DMS114 treated with DMSO at 0.1 percent for 48 hours (cell line): ENCODE results near the gene ALOX12B.
"Not testable (repeated sequence)": the region's sequence is repeated elsewhere in the genome, so short reads cannot be mapped to it uniquely, and the experiment has no call there.

Experiments used
- DNase-seq: peaks from one replicate; lab custom pipeline; 2025; ENCODE audit not compliant: unreplicated experiment; lab: John Stamatoyannopoulos, UW

The ALOX12B gene

GRCh38 chr17:8119581-8120519 is 32.3 kb upstream of the ALOX12B start:
- peak; percentile 90 for DNase-seq

DNA sequence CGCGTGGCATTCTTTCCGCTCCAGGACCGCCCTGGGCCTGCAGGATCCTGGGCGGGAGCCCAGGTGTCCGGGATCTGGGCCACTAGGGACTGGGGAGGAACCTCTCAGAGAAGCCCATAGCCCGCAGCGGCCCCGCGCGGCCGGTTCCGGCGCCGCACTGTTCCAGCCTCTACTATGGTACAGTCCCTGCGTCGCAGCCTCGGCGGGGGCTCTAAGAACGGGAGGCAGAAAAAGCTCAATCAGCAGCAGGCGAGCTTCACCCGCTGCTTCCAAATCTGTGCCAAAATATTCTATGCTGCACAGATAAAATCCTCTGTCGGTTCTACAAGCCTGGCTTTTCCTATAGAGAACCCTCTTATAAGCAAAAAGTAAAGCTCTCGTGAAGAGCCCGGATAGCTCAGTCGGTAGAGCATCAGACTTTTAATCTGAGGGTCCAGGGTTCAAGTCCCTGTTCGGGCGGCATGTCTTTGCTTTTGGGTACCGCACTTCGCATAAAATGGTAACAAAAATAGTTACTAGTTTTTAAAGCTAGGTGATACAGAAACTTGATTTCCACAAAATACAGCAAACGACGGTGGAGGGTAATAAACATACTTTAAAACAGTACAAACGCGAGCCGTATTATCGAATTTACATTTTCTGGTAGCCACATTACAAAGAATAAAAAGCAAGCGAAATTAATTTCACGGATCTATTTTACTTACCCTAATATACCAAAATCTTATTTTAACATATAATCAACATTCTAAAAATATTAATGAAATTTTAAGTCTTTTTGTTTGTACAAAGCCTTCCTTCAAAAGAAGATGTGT is 31.5 kb upstream of the ALOX12B start:
- peak; percentile 85 for DNase-seq

GRCh38 chr17:8117980-8118768 is 30.7 kb upstream of the ALOX12B start, which contains the start of gene ALOXE3:
Gene ALOXE3, minus strand, starts transcription at chr17:8118514. Its CDS starts 524 bp downstream, at chr17:8117990.
- no peak for DNase-seq

DNA sequence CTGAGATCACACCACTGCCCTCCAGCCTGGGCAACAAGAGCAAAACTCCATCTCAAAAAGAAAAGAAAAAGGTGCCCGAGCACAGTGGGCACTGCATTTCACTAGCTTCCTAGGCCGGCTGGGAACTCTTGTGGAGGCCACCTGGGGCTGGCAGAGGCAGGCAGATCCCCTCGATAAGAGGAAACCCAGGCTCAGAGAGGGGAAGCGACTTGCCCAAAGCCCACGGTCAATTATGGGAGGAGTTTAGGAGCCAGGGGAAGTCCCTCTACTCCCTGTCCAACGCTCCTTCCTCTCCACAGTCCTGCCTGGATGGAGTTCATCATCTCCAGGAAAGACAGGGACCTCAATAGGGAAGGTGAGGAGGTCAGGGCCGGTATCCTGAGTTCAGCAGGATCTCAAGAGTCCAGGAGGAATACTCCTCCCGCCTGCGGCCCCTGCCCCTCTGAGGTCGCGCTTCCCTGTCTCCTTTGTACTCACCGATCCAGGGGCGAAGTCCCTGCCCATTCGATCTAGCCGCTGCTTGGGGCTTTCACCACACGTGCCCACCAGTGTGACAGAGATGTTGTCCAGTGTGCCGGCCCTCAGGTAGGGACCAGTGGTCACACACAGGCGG is 30.0 kb upstream of the ALOX12B start:
- DNase-seq, result no peak

DNA sequence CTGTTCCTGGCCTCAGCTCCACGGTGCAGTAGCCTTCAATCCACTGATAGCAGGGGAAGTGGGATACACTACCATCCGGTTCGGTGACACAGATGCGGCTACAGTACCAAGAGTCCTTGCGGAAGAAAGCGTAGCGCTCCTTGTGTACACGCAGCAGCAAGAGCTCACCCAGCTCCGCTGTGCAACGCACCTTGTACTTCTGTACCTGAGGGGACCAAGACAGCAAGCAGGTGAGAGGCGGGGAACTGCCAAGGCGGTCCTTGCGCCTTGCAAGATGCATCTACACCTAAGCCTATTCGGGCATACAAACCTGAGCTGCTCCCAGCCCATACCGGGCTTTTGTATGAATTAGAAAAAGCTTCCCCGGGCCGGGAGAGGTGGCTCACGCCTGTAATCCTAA is 29.3 kb upstream of the ALOX12B start:
- no peak for DNase-seq

DNA sequence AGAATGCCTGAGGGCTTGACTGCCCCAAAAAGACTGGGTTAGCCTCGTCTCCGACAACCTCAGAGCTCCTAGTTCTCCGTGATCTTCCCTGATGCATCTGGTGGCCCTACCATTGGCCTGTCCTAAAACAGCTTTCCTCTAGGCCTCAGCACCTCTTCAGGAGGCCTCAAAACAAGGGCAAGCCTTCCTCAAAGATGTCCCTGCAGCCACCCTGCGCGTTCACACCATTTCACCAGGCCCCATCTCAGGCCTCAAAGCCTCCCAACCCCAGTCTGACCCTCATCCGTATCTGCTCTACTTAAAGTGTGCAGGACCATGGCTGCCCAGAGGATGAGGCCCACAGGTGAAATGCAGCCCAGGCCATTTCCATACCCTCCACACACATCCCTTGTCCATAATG is 23.4 kb upstream of the ALOX12B start:
- DNase-seq, result no peak

- no peak for DNase-seq
These were observed 22.9 kb upstream of the ALOX12B start for GRCh38 chr17:8110456-8110804.

- no peak for DNase-seq
These were observed 22.3 kb upstream of the ALOX12B start for GRCh38 chr17:8109661-8110455.

- no peak for DNase-seq
These were observed 21.6 kb upstream of the ALOX12B start for GRCh38 chr17:8108972-8109660.

DNA sequence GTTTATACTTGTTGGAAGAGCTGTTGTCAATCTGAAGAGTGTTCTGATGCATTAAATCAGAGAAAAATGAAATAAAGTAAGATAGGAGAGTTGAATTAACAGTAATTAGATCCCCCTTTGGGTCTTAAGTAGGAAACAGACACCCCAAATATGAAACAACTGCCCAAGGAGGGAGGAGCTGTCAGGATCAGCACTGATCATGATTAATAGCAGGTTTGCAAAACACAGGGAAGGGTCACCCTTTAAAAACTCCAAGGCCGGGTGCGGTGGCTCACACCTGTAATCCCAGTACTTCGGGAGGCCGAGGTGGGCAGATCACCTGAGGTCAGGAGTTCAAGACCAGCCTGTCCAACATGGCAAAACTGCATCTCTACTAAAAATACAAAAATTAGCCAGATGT is 19.5 kb upstream of the ALOX12B start:
- not testable (repeated sequence) for DNase-seq

DNA sequence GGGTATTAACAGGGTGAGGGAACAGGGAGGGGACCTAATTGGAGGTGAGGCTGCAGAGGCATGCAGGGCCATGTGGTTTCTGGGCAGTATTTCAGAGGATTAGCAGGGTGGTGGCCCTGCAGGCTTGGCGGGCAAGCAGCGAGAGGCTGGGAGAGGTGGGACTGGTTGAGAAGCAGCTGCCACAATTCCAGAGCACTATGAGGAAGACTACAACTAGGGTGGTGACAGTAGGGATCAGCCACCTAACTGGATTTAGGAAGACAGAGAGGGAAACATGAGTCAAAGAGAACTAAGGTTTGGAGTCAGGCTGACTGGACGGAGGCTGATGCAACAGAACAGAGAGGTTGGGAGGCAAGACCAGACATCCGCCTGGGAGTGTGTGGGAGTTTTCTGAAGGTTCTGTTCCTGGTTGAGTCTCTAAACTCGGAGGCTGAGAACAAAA is 18.5 kb upstream of the ALOX12B start:
- DNase-seq, result no peak

- no peak for DNase-seq
These were observed 17.4 kb upstream of the ALOX12B start for GRCh38 chr17:8104911-8105310.

DNA sequence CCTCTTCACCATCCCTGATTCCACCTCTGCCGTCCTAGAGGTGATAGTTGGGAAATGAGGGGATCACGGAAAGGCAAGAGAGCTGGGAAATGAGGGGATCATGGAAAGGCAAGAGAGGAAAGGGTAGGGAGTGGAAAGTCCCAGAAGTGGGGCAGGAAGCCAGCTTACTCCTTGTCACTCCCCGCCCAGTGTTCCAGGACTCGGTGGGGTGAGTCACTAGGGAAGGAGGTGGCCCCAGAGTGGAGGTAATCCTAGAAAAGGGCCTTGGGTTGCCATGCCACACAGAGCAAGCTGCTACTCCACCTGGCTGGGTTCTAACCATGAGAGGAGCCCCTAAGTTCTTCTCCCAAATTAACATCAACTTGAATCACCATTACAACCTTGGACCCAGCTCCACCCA is 16.0 kb upstream of the ALOX12B start:
- no peak for DNase-seq

DNA sequence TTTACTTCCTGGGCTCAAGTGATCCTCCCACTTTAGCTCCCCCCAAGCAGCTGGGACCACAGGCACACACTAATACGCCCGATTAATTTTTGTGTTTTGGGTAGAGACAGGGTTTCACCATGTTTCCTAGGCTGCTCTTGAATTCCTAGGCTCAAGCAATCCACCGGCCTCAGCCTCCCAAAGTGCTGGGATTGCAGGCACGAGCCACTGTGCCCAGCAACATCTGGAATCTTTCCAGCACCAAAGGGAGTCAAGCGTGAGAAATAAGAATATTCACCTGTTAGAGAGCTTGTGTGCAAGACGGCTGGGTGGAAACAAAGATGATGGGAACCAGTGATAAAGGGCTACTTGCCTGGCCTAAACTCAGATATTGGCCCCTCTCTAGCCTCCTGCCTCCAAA is 14.2 kb upstream of the ALOX12B start:
- DNase-seq, result no peak

- no peak for DNase-seq
These were observed 13.2 kb upstream of the ALOX12B start for GRCh38 chr17:8100763-8101162.

DNA sequence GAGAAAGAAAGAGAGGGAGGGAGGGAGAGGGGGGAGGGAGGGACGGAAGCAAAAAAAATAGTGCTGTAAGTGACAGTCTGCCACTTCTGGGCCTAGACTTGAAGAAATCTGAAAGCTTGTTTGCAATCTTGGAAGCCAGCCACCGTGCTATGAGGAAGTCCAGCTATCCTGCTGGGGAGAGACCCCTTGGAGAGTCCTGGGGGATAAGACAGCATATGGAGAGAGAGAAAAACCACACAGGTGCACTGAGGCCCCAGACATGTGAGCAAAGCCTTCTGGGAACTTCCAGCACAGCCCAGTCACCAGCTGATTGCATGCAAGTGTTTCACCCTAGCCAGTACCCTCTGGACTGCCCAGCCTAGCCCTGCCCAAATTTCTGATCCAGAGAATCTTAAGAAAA is 12.6 kb upstream of the ALOX12B start:
- no peak for DNase-seq

- no peak for DNase-seq
These were observed 9.0 kb upstream of the ALOX12B start for GRCh38 chr17:8096541-8096940.

DNA sequence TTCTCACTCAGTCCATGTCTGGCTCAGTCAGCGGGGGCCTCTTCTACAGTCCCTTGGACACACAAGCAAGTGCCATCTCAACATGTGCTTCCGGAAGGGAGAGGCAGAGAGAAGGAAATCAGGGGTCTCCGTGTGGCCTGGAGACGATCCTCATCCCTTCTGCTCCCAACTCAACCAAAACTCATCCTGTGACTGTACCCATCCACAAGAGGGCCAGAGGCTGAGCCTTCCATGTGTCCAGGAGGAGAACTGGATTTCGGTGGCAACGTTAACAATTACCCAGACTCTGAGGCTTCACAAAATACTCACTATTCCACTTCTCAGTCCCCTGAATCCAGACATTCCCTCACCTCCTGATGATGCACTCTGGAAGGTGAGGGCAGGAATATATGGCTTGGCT is 7.8 kb upstream of the ALOX12B start:
- DNase-seq, result no peak

GRCh38 chr17:8091033-8091687 is 3.6 kb upstream of the ALOX12B start:
- DNase-seq, result no peak
